PC-9 (cell line): Measurements from ENCODE around the gene HSFX2.

Experiments used
- CTCF ChIP-seq: fragments of 200-600 bp; sonication (generic); conservative IDR thresholded peaks from 2 replicates; pipeline ENCODE4 v1.6.1; 2017; ENCODE audit warnings: mixed run types, antibody characterized with exemption, mild to moderate bottlenecking, moderate library complexity
- EZH2 ChIP-seq: fragments of 200-600 bp; sonication (generic); IDR thresholded peaks from 2 replicates; pipeline ENCODE4 v1.8.0; 2017; ENCODE audit warnings: antibody characterized with exemption, low read depth

- no peak for TF ChIP-seq CTCF
- TF ChIP-seq EZH2, result no peak
Observed at GRCh38 chrX:149628280-149628679, 33.2 kb upstream of the HSFX2 start.
